Middle frontal gyrus (tissue), 1 donor: Measurements from ENCODE around the gene SH3YL1.

Source experiments
- DNase-seq: peaks from one replicate; pipeline ENCODE4 v3.0.0-alpha.2; 2015; ENCODE audit warnings: low spot score; ENCODE audit errors: extremely low spot score

Gene SH3YL1

DNA sequence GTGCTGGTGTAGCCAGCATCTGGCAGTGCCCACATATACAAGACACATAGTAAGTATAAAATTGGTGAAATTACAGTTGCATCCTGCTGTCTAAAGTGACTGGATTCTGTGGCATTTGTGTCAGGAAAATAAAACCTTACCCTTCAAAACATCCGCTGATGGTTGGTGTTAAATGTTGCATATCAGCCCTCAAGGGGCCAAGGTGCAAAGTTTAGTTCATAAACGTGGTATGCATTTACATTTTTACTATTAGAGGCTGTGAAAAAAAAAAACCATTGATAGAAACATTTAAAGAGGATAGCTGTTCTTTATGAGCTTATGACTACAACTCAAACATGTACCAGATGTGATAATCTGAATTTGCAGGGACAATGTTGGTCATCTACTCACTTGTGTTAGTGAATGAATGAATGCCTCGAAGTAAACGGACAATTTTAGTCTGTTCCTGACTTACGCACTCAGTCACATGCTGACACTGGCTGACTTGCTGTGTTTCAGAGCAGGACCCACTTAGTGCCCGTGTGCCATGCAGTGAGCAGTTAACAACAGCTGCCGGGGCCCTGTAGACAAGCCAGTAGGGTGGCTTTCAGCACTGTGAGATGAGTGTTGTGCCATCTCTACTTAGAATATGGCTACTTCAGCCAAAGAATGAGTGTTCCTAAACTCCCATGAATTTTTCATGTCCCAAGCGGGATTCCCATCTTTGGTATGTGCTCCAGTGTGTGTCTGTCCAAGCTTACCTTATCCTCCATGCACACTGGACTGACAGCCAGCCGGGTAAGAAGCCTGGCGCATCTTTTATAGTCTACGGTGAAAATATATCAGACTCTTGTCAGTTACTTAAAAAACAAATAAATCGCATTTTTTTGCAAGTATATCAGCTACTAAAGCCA, 18.8 kb upstream of the SH3YL1 start:
- DNase-seq = no peak

DNA sequence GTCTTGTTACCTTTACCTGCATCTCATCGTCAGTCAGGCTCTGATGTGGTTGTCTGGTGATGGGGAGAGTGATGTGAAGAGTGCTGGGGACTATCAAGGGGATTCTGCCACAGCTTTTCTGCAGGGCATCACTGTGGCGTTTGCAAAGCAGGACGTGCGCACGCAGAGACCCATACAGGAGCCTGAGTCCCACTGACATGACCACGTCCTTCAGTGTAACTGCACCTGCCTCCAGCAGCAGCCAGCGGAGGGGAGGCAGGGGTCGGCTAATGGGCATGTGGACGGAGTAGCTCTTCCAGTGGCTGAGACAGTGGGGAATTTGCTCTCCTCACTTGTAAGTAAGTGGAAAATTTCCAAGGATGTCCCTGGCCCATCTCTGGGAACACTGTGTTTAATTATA, 17.5 kb upstream of the SH3YL1 start:
- no peak for DNase-seq

DNA sequence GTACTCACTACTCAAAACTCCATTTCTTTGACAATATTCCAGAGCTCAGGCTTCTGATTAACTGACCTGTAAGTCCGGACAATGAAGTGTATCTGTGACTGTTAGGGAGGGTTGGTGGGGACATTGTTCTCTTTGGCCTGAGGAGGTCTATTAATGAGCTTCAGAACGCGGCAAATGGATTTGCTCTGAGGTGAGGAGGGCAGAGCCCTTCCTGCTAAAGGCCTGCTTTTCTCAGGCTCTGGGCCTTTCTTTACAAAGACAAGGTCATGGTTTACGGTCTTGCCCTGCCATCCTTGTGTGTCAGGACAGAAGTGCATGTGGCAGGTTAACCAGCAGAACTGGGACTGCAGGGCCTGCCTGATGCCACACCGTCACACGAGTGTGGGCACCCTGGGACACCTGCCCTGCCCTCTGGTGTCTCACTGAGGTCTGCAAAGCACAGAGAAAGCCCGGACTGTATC, 16.8 kb upstream of the SH3YL1 start:
- no peak for DNase-seq

DNA sequence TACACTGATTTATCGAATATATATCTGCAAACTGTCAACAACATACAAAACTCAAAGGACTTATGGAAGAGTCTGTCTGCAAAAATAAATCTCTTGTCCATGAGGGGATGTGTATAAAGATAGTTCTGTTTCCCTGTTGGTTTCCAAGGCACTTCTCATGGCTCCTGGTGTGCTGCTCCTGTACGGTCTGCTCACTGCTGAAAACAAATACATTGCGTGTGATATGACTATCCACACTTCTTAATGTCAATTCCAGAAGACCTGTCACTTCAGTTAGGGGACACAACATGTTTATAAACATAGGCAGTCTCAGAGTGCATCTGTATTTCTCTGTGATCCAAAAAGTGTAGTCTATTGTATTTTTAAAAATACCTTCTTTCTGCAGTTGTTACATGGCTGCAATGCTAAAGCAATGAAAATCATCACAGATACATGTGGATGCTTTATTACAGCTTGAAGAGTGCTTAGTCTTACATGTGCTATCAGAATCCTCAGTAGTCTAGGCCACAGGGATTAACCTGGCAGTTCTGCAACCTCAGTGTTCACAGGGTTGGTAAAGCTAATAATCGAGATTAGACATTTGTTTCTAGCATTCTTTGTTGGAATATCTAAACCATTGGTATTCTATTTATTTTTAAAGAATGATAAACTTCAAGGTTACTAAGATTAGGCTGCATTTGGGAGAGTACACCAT, 16.3 kb upstream of the SH3YL1 start:
- no peak for DNase-seq

DNA sequence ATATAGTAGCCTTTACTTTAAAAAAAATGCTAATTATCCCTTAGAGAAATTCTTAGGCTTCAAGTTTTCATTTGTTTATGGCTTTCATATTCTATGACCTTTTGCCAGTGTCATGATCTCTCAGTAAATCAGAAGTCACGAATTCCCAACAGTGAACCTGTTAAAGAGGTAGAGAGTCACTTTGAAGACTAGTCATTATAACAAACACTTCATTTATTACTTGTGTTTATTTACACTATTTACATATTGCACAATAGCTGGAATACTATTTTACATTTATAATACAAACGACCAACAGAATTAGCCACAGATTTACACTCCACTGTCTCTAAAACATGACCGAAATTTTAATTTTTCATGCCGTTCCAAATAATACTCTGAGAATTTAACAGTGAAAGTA, 15.5 kb upstream of the SH3YL1 start:
- no peak for DNase-seq

DNA sequence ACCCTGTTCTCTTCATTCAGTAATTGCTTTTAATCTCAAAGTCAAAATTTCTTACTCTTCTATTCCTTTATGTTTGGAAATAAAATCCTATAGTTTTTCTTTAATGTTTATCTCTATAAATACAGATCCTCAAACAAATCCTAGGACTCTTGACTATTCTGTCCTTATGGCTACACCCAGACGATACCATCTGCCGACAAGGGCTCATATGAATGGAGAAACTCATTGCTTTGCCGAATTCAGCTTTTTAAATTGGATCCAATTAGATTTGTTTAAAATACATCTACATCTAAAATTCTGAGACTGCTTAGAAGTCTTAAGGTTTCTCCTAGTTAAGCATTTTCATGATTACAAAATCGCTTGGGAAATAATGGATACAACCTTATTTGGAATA, 15.1 kb upstream of the SH3YL1 start:
- no peak for DNase-seq

DNA sequence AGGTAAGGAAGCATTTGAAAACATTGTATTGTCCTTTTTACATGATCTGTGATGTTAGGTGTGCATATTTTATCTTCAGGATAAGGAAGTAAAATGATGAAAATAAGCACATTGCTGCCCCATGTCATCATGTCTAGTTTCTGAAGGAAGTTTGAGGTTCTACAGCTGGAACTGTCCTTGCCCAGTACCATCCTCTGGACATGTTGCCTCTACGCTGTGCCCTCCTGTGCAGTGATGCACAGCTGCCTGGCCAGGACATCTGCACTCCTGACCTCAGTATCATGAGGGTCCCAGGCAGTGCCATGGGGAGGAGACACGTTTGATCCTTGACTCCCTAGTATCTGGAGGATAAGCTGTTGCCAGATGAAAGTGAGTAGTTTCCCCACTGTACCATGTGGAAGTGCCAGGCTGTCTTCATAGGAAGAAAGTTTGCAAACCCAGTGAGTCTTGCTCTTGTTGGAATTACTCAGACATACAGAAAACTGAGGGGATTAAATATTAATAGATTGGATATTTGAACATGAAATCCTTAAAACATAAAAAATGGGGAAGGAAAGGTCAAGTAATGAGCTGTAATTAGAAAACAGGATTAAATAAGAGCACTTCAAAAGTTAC, 14.6 kb upstream of the SH3YL1 start:
- DNase-seq = no peak

DNA sequence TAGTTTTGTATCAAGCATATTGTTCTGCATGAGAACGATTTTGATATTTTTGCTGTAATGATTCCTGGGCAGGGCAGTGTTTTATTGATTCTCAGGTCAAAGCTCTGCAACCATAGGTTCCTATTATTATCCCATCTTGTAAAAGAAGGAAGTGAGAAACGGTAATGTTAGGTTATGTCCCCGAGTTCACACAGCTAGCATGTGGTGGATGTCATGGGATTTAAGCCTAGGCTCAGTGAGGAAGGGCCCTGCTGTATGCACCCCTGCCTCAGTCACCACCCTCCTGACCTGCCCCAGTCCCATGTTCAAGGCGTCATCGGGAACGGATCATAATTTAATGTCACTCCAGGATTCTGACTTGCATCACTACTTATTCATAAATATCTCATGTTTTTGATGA, 11.6 kb upstream of the SH3YL1 start:
- no peak for DNase-seq

DNA sequence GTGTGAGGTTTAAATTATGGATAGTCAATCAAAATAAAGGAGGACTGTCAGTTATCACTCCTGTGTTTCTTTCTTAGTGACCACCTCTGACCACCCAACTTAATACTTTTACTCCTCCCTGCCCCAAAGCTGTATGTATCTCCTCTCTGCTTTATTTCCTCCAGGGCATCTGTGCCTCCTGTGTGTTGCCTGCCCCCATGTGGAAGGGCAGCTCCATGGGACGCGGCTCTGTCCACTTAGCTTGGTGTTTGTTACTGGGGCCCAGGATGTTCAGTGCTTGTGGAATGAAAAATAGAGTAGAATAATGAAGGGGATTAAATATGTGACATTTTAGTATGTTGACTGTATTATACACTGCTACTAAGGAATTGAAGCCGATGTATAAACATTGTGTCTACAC, 10.7 kb upstream of the SH3YL1 start:
- no peak for DNase-seq

DNA sequence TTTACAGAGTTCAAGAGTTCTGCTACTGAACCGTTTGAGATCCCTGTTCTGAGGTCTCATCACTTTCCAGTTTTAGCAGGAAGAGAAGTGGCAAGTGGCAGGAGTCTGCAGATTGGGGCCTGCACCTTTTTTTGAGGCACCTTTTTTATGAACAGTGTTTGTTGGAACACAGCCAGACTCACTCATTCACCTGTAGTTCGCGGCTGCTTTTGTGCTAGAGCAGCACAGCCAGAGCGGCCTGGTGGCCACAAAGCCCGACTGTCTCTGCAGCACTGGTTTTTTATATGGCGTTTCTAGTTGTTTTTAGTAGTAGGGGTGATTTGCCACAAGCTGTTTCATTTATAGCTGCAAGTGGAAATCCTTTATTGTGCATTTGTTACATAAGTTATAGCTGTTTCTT, 9.5 kb upstream of the SH3YL1 start:
- DNase-seq = no peak

DNA sequence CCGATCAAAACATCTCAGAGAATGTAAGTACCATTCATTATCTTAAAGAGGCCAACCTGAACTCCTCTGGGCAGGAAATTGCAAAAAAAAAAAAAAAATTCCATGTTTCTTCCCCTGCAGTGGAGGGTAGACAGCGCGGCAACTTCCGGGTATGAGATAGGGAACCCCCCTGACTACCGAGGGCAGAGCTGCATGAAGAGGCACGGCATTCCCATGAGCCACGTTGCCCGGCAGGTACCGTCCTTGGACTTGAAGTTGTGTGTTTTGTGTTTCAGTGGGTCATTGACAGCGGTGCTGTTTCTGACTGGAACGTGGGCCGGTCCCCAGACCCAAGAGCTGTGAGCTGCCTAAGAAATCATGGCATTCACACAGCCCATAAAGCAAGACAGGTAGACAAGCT, 8.1 kb upstream of the SH3YL1 start:
- DNase-seq = no peak

DNA sequence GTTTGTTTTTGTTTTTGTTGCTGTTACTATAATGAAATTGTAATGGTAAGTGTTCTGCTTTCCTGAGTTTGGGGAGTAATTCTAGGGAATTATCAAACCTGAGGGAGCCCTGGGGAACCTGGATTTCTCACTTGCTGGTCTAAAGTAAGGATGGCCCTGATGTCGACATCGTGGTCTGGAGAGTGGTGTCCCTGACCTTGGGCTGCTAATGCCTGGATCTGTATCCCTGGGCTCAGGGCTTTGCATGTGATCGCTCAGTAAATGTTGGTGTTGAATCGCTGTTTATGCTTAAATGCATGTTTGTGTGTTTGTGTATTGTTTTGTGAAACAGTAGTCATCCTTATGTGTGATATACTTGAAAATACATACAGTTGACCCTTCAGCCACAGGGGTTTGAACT, 7.0 kb upstream of the SH3YL1 start:
- no peak for DNase-seq

DNA sequence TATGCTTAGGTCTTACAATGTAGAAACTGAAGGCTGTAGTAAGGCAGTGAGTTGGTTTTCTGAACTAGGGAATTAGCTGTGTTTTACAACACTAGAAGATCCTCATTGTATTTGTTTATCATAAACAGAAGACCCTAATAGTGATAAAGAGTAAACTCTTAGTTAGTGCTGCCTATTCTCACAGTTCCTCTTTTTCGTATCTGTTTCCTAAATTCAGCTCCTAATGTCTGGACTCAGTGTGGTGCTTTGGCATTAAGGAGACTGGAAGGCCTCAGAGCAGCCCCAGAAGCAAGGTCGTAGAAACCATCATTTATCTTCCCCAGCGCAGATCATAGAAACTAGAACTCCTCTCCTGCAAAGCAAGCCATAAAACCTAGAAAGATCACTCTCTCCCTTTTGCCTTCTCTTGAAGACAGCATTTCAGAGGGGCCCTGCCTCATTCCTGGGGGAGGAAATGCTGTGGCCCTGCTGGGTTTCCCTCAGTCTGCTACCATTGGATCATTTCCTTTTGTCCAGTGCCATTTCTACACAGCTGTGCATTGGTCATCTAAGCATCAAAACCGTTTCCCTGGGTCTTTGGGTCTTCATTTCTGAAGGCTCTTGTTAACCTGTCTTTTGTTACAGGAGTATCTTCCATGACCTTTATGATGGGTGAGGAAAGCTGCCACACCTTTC, 5.7 kb upstream of the SH3YL1 start:
- no peak for DNase-seq

DNA sequence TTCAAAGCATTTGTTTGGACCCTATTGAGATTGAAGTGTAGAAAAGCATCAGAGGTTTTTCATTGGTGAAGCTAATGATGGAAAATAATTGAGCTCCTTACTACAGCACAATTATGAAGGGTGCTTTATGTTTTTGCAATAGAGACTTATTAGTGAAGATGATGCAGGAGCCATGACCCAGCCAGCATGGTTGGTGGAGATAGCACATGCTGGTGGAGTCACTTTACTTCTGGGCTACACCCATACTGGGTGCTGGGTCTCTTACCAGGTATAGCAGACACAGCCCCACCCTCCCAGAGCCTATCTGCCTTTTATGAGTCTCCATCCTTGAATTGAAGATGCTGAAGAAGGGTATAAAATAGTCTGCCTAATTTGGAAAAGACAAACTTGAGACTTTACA, 4.5 kb upstream of the SH3YL1 start:
- DNase-seq = no peak

DNA sequence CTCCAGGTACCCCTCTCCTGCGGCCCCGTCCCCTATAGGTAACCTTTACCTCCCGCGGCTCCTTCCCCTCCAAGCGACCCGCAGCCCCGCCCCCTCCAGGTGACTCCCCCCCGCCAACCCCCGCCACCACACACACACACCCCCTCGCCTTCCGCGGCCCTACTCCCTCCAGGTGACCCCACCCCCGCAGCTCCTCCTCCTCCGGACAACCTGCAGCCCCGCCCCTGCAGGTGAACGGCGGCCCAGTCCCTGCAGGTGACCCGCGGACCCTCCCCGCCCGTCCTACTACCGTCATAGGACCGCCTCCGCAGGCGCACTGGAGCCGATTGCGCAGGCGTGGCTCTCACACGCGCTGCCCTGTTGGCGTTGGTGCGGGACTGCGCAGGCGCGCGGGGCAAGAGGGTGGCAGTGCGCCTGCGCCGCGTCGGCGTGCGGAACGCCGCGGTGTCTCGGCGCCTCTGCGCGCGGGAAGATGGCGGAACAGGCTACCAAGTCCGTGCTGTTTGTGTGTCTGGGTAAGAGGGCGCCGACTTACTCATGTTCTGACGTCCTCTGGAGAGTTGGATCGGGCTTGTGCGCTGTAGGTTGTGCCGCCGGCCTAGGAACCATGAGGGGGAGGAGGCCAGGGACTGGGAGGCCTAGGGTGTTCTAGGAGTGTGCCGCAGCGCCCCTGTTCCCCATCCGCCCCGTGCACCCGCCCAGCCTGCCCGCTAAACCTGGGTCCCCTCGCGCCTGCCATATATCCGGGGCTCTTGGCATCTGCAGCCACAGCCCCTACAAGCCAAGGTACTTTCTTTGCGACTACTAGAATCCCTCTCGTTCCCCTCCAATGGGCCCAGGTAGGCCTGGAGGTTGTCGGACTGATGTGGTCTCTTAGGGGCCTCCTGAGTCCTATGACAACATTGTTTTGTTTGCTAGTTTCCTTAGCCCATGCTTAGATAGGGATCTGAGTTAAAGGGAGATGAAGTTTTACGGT, 949 bp upstream of the SH3YL1 start, which contains the start of gene ACP1:
Gene ACP1 (plus strand): TSS at position 455 of the 976 bp plus-strand sequence. CDS start 18 bp downstream, at position 473.
- DNase-seq = peak; percentile 96

DNA sequence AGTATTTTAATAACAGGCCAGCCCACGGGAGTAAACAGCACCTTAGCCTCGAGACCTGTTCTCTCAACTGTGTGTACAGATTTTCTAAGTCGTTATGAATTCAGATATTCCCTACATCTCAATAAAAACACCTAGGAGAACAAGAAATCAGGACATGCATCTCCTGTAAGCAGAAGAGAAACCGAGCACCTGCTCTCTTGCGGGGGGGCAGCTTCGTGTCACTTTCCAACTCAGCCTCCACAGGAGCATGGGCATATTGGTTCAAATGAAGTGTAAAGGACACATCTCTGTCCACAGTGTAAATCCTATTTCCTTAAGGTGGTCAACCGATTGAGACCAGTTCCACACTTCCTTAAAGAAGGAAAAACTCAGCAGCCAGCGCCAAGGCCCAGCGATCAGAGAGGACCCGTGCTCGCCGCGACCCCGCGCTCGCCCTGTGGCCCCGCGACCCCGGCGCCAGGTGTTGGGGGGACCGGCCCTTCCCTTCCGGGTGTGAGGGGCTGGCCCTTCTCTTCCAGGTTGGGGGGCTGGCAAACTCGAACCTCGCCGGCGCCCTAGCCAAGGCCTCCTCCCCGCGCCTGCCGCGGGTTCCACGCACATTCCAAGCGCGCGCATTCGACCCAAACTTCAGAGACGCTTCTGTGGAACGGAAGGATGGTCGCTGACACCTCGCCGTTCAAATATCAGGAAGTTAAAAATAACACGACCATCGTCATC, 652 bp downstream of the SH3YL1 start:
- no peak for DNase-seq

DNA sequence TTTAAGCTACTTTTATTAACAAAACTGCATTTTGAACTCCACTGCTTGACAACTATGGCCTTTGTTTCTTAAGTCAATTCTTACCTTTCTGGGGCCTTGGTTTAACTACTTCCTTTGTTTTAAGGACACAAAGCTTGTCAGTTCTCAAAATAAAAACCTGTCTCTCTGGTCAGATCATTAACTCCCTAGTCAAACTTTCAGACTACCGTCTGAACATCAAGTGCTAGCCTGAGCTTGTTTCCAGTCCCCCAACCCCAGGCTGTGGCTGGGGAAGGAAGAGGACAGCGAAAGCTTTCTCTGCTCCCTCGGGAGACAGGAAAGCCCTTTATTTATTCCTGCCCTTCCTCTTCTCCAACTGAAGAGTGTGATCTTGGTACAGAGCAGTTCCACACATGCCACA, 1.7 kb downstream of the SH3YL1 start:
- DNase-seq = no peak

DNA sequence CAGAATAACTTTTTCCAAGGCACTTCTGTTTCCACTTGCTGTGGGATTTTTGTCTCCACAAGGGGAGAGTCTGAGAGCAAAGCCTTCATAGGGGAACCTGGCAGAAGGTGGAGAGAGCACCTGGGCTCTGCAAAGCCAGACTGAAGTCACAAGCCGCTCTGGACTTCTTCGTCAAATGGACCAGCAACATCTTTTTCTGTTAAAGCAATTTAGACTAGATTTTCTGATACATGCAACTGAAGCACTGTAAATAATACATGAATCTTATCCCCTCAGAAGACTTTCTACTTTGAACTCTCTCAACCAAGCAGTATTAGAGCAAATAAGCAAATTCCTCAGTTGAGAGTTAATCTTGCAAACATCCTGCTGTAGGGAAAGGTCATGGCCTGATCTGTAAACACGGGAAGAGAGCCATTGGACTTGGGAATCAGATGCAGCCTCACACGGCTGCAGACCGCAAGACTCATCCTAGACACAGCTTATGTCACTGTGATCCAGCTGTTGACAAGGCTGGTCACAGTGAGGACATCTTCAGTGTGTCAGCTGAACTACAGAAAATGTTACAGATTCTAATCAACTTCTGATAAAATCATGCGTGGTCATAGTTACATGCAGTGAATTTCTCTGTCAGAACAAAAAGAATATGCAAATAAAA, 3.2 kb downstream of the SH3YL1 start:
- no peak for DNase-seq

DNA sequence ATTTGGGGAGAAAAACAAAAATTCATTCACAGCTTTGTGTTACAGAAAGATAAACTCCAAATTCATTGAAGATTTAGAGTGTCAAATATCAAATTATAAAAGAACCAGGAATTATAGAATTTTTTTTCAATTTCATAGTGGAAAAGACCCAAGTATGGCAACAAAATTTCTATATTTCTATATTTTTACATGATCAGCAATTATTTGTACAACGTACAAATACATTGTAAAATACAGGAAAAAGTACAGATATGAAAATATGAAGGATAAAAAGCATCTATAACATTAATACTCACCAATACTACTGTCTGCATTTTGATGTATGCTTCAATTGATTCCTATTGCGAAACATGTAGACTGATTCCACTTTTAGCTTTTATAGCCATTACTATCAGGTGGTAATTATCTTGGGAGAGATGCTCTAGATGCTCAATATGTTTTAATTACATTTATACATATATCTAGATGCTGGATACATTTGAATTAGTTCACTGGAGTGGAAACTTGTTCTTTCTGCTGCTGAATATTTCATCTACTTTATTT, 4.0 kb downstream of the SH3YL1 start:
- no peak for DNase-seq
